Parathyroid adenoma (tissue), 2 donors: Measurements from ENCODE around the gene DGUOK.

ENCODE experiments used
- H2AFZ ChIP-seq: fragments of 300-600 bp; sonication (generic); one replicate; pipeline ENCODE4 v1.7.0; 2017; ENCODE audit warnings: antibody characterized with exemption, mild to moderate bottlenecking
- H3K27ac ChIP-seq: fragments of 300-600 bp; sonication (generic); one replicate; pipeline ENCODE4 v1.7.0; 2017
- H3K27me3 ChIP-seq: fragments of 300-600 bp; sonication (generic); one replicate; pipeline ENCODE4 v1.7.0; 2017; ENCODE audit warnings: low read length; ENCODE audit not compliant: control insufficient read depth, insufficient read depth
- H3K36me3 ChIP-seq: fragments of 300-600 bp; sonication (generic); one replicate; pipeline ENCODE4 v1.7.0; 2017; ENCODE audit warnings: low read length; ENCODE audit not compliant: control insufficient read depth, insufficient read depth
- H3K4me1 ChIP-seq: fragments of 300-600 bp; sonication (generic); one replicate; pipeline ENCODE4 v1.7.0; 2017; ENCODE audit warnings: control low read depth
- H3K4me2 ChIP-seq: fragments of 300-600 bp; sonication (generic); one replicate; pipeline ENCODE4 v1.7.0; 2017; ENCODE audit warnings: low read length
- H3K4me3 ChIP-seq: fragments of 300-600 bp; sonication (generic); one replicate; pipeline ENCODE4 v1.7.0; 2017; ENCODE audit warnings: low read depth, low read length
- H3K79me2 ChIP-seq: fragments of 300-600 bp; sonication (generic); one replicate; pipeline ENCODE4 v1.7.0; 2017; ENCODE audit warnings: control low read depth
- H3K9ac ChIP-seq: fragments of 300-600 bp; sonication (generic); one replicate; pipeline ENCODE4 v1.7.0; 2017; ENCODE audit warnings: mild to moderate bottlenecking
- H3K9me3 ChIP-seq: fragments of 300-600 bp; sonication (generic); one replicate; pipeline ENCODE4 v1.7.0; 2017; ENCODE audit warnings: low read length; ENCODE audit not compliant: control insufficient read depth
- TF ChIP-seq, protein P1 (sequence below): fragments of 300-600 bp; sonication (generic); IDR thresholded peaks from one replicate; pipeline ENCODE4 v1.7.0; 2017; ENCODE audit warnings: antibody characterized with exemption, mild to moderate bottlenecking
- donor health status: primary hyperparathyroidism.

DGUOK gene

DNA sequence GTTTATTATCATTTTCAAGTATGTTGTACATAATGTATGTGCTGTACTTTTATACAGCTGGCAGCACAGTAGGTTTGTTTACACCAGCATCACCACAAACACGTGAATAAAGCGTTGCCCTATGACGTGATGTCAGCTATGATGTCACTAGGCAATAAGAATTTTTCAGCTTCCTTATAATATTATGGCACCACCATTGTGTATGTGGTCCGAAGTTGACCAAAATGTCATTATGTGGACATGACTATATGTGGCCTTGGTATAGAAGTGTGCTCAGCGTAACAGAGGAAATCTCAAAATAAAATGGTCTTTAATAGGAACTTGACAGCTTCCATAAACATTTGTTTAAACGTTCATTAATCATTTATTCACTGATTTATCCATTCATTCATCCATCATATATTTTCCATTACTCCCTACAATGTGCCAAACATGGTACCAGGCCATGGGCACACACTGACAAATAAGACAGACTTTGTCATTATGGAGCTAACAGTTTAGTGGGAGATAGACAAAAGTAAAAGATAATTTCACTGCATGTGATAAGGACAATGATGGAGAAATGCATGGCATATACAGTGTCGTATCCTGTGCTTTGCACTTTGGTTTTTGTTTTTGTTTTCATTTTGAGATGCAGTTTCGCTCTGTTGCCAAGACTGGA lies 15.0 kb upstream of the DGUOK start:
- Histone ChIP-seq H3K9ac (no peak overlapping the region), H3K27me3 (no peaks in the 10 kb centered on the region), H3K36me3 (no peaks in the 10 kb centered on the region), H3K4me2 (no peak overlapping the region), H3K27ac (no peak overlapping the region), H3K4me3 (no peak overlapping the region), H2AFZ (no peak overlapping the region), H3K9me3 (no peaks in the 10 kb centered on the region), H3K4me1 (no peaks in the 10 kb centered on the region), H3K79me2 (no peaks in the 10 kb centered on the region)
- TF ChIP-seq, protein P1, sequence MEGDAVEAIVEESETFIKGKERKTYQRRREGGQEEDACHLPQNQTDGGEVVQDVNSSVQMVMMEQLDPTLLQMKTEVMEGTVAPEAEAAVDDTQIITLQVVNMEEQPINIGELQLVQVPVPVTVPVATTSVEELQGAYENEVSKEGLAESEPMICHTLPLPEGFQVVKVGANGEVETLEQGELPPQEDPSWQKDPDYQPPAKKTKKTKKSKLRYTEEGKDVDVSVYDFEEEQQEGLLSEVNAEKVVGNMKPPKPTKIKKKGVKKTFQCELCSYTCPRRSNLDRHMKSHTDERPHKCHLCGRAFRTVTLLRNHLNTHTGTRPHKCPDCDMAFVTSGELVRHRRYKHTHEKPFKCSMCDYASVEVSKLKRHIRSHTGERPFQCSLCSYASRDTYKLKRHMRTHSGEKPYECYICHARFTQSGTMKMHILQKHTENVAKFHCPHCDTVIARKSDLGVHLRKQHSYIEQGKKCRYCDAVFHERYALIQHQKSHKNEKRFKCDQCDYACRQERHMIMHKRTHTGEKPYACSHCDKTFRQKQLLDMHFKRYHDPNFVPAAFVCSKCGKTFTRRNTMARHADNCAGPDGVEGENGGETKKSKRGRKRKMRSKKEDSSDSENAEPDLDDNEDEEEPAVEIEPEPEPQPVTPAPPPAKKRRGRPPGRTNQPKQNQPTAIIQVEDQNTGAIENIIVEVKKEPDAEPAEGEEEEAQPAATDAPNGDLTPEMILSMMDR: no peak

DNA sequence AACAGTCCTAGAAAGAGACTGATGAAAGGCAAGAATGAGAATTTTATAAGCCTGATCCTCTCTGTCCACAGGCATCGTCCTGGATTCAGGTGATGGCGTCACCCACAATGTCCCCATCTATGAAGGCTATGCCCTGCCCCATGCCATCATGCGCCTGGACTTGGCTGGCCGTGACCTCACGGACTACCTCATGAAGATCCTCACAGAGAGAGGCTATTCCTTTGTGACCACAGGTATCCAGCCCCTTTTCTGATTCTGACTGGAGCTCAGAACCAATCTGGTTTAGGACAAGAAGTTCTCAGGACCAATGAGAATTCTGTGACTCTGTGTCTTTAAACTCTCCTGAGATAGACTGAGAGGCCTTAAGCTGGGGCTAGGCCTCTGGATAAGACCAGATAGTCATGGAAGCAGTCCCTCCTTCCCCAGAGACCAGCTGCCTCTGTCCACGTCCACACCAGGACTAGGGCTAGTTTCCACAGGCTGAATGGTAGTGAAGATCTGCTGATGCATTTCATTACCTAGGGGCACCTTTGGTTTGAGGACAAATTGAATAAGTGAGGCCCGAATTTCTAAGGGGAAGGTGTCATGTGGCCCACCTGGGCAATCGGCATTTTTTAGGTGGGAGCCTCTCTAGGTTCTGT lies 13.1 kb upstream of the DGUOK start:
- Histone ChIP-seq H3K27ac (no peak overlapping the region), H2AFZ (no peak overlapping the region), H3K9me3 (no peaks in the 10 kb centered on the region), H3K4me3 (no peak overlapping the region), H3K4me1 (no peaks in the 10 kb centered on the region), H3K4me2 (no peak overlapping the region), H3K27me3 (no peaks in the 10 kb centered on the region), H3K9ac (no peak overlapping the region), H3K36me3 (no peaks in the 10 kb centered on the region), H3K79me2 (no peaks in the 10 kb centered on the region)
- TF ChIP-seq, protein P1: no peak

DNA sequence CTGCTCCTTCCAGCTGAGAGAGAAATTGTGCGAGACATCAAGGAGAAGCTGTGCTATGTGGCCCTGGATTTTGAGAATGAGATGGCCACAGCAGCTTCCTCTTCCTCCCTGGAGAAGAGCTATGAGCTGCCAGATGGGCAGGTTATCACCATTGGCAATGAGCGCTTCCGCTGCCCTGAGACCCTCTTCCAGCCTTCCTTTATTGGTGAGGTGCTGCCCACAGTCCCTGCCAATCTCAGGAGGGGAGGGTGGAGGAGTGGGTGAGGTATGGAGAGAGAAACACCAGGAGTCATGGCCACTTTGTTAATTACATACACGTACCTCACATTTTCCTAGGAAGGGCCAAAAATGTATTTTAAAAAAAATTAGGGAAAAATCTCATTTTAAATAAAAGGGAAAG lies 12.0 kb upstream of the DGUOK start:
- Histone ChIP-seq H3K4me1 (no peaks in the 10 kb centered on the region), H3K36me3 (no peaks in the 10 kb centered on the region), H3K79me2 (no peaks in the 10 kb centered on the region), H3K4me2 (no peak overlapping the region), H2AFZ (no peak overlapping the region), H3K9ac (no peak overlapping the region), H3K27me3 (no peaks in the 10 kb centered on the region), H3K4me3 (no peak overlapping the region), H3K9me3 (no peaks in the 10 kb centered on the region), H3K27ac (no peak overlapping the region)
- TF ChIP-seq, protein P1: no peak

DNA sequence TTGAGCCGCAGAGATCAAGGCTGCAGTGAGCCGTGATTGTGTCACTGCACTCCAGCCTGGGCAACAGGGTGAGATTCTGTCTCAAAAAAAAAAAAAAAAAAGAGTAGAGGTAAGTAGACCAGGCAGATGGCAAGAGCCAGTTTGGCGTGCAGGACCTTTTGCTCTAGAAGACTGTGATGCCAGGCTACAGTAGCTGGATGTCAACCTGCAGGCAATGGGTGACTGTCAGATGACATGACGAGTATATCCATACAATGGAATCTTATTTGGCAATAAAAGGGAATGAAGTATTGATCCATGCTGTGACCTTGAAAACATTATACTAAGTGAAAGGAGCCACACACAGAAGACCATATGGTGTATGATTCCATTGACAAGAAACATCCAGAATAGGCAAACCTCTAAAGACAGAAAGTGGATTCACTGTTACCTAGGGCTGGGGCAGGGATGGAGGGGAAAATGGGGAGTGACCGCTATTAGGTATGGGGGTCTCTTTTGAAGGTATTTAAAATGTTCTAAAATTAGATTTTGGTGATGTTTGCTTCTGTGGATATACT lies 11.2 kb upstream of the DGUOK start:
- Histone ChIP-seq H3K27me3 (no peaks in the 10 kb centered on the region), H3K4me3 (no peak overlapping the region), H3K4me1 (no peaks in the 10 kb centered on the region), H2AFZ (no peak overlapping the region), H3K36me3 (no peaks in the 10 kb centered on the region), H3K4me2 (no peak overlapping the region), H3K9ac (no peak overlapping the region), H3K79me2 (no peaks in the 10 kb centered on the region), H3K27ac (no peak overlapping the region), H3K9me3 (no peaks in the 10 kb centered on the region)
- TF ChIP-seq, protein P1: no peak
